Activated CD8-positive, alpha-beta memory T cell treated with anti-CD3 and anti-CD28 coated beads, Interleukin-2, amount 50 U/mL, for 24 hours (primary cell): ENCODE results near the gene OR1N2.
"Not testable (repeated sequence)": the region's sequence is repeated elsewhere in the genome, so short reads cannot be mapped to it uniquely, and the experiment has no call there.

ENCODE experiments used
- DNase-seq: peaks from one replicate; pipeline ENCODE4 v3.0.0-alpha.2; 2020; ENCODE audit errors: extremely low read depth

The OR1N2 gene

GRCh38 chr9:122552812-122553211, at the start of gene OR1N2:
TSS of gene OR1N2 (plus strand) at chr9:122553112. CDS start at chr9:122553212, 100 bp downstream.
- DNase-seq, result no peak

- no peak for DNase-seq
These were observed 45.9 kb upstream of the OR1N2 start for GRCh38 chr9:122506964-122507363.

- no peak for DNase-seq
These were observed 42.4 kb upstream of the OR1N2 start, which contains the start of gene OR1J2 for GRCh38 chr9:122510502-122510901. TSS of gene OR1J2 (plus strand) at chr9:122510802. CDS start at chr9:122510802, 0 bp downstream.

GRCh38 chr9:122518226-122518625, 34.7 kb upstream of the OR1N2 start:
- no peak for DNase-seq

- DNase-seq, result no peak
These were observed 34.1 kb upstream of the OR1N2 start, which contains the start of gene OR1J4 for GRCh38 chr9:122518841-122519240. TSS of gene OR1J4 (plus strand) at chr9:122519141. CDS start at chr9:122519141, 0 bp downstream.

GRCh38 chr9:122519376-122519775, 33.5 kb upstream of the OR1N2 start:
- no peak for DNase-seq

- no peak for DNase-seq
These were observed 26.3 kb upstream of the OR1N2 start for GRCh38 chr9:122526602-122527001.

- no peak for DNase-seq
These were observed 25.7 kb upstream of the OR1N2 start, which contains the start of gene OR1N1 for GRCh38 chr9:122527193-122527592. TSS of gene OR1N1 (minus strand) at chr9:122527293. CDS start at chr9:122527293, 0 bp downstream.

GRCh38 chr9:122531157-122531556, 21.8 kb upstream of the OR1N2 start:
- not testable (repeated sequence) for DNase-seq

GRCh38 chr9:122536134-122536533, 16.8 kb upstream of the OR1N2 start:
- no peak for DNase-seq

- not testable (repeated sequence) for DNase-seq
These were observed 15.8 kb upstream of the OR1N2 start for GRCh38 chr9:122537066-122537465.

GRCh38 chr9:122538757-122539156, 14.2 kb upstream of the OR1N2 start:
- DNase-seq, result no peak

GRCh38 chr9:122546196-122546595, 6.7 kb upstream of the OR1N2 start:
- DNase-seq, result no peak

GRCh38 chr9:122551371-122551770, 1.5 kb upstream of the OR1N2 start:
- no peak for DNase-seq

- no peak for DNase-seq
These were observed 8.5 kb downstream of the OR1N2 start for GRCh38 chr9:122561446-122561845.

- no peak for DNase-seq
These were observed 9.3 kb downstream of the OR1N2 start for GRCh38 chr9:122562134-122562760.

GRCh38 chr9:122567901-122568300, 15.0 kb downstream of the OR1N2 start:
- no peak for DNase-seq

- no peak for DNase-seq
These were observed 19.5 kb downstream of the OR1N2 start for GRCh38 chr9:122572456-122572855.

GRCh38 chr9:122579874-122580273, 27.0 kb downstream of the OR1N2 start:
- DNase-seq, result no peak

GRCh38 chr9:122580360-122580759, 27.4 kb downstream of the OR1N2 start:
- DNase-seq, result no peak

- DNase-seq, result not testable (repeated sequence)
These were observed 30.4 kb downstream of the OR1N2 start, which contains the start of gene OR1L8 for GRCh38 chr9:122583284-122583683. TSS of gene OR1L8 (minus strand) at chr9:122583384. CDS start at chr9:122568477, 14,907 bp downstream.
